Skeletal muscle satellite cell (primary cell): ENCODE measurements around the gene LPP.

Experiments used
- H3K27me3 ChIP-seq: 2 replicates; pipeline ENCODE4 v1.7.0; 2013; ENCODE audit warnings: low read length; ENCODE audit not compliant: control insufficient read depth, insufficient read depth
- H3K36me3 ChIP-seq: 2 replicates; pipeline ENCODE4 v1.7.0; 2013; ENCODE audit warnings: mild to moderate bottlenecking, control low read depth, low read length; ENCODE audit not compliant: insufficient read depth
- H3K4me1 ChIP-seq: 2 replicates; pipeline ENCODE4 v1.7.0; 2013; ENCODE audit warnings: low read length; ENCODE audit not compliant: control insufficient read depth, insufficient read depth
- H3K4me2 ChIP-seq: 2 replicates; pipeline ENCODE4 v1.7.0; 2013; ENCODE audit warnings: mild to moderate bottlenecking, low read length
- H3K4me3 ChIP-seq: 2 replicates; pipeline ENCODE4 v1.7.0; 2013; ENCODE audit warnings: low read length
- H3K9ac ChIP-seq: 2 replicates; pipeline ENCODE4 v1.7.0; 2013; ENCODE audit warnings: mild to moderate bottlenecking, low read depth, low read length, moderate library complexity
- H3K9me3 ChIP-seq: replicated peaks from 2 replicates; pipeline ENCODE4 v1.7.0; 2013; ENCODE audit warnings: mild to moderate bottlenecking, control low read depth, low read length

Gene LPP

GRCh38 chr3:188257384-188258026 is 103.5 kb downstream of the LPP start:
- H3K4me1 ChIP-seq = peaks cover 26% of the 10 kb centered on the region
- no peaks in the 10 kb centered on the region for H3K27me3 ChIP-seq
- H3K4me2 ChIP-seq = no peak overlapping the region
- no peaks in the 10 kb centered on the region for H3K9me3 ChIP-seq
- no peak overlapping the region for H3K4me3 ChIP-seq
- no peak overlapping the region for H3K9ac ChIP-seq
- peaks cover 13% of the 10 kb centered on the region for H3K36me3 ChIP-seq

- peaks cover 43% of the 10 kb centered on the region for H3K4me1 ChIP-seq
- no peak overlapping the region for H3K4me2 ChIP-seq
- H3K9ac ChIP-seq = no peak overlapping the region
- no peak overlapping the region for H3K4me3 ChIP-seq
- H3K36me3 ChIP-seq = peaks cover 10% of the 10 kb centered on the region
- no peaks in the 10 kb centered on the region for H3K27me3 ChIP-seq
- no peaks in the 10 kb centered on the region for H3K9me3 ChIP-seq
Measured at GRCh38 chr3:188259191-188259590, 105.2 kb downstream of the LPP start.

GRCh38 chr3:188259596-188259995 is 105.6 kb downstream of the LPP start:
- Histone ChIP-seq H3K36me3 (peaks cover 10% of the 10 kb centered on the region), H3K9me3 (no peaks in the 10 kb centered on the region), H3K4me3 (no peak overlapping the region), H3K9ac (no peak overlapping the region), H3K4me1 (peaks cover 47% of the 10 kb centered on the region), H3K4me2 (no peak overlapping the region), H3K27me3 (no peaks in the 10 kb centered on the region)

GRCh38 chr3:188261011-188261410 is 107.1 kb downstream of the LPP start:
- Histone ChIP-seq H3K4me3 (no peak overlapping the region), H3K27me3 (no peaks in the 10 kb centered on the region), H3K9me3 (no peaks in the 10 kb centered on the region), H3K4me2 (peak overlapping the region; percentile 20), H3K9ac (no peak overlapping the region), H3K36me3 (no peaks in the 10 kb centered on the region), H3K4me1 (peaks cover 61% of the 10 kb centered on the region)

- peak overlapping the region; percentile 83 for H3K9ac ChIP-seq
- H3K9me3 ChIP-seq = no peaks in the 10 kb centered on the region
- H3K27me3 ChIP-seq = no peaks in the 10 kb centered on the region
- peak overlapping the region; percentile 12 for H3K4me3 ChIP-seq
- H3K36me3 ChIP-seq = no peaks in the 10 kb centered on the region
- H3K4me2 ChIP-seq = peak overlapping the region; percentile 77
- H3K4me1 ChIP-seq = peaks cover 74% of the 10 kb centered on the region
Measured at GRCh38 chr3:188262488-188262887, 108.5 kb downstream of the LPP start.

GRCh38 chr3:188262913-188263683 is 109.1 kb downstream of the LPP start:
- Histone ChIP-seq H3K36me3 (no peaks in the 10 kb centered on the region), H3K4me3 (peak overlapping the region; percentile 12), H3K4me2 (peak overlapping the region; percentile 77), H3K4me1 (peaks cover 80% of the 10 kb centered on the region), H3K9me3 (no peaks in the 10 kb centered on the region), H3K27me3 (no peaks in the 10 kb centered on the region), H3K9ac (peak overlapping the region; percentile 93)

GRCh38 chr3:188264226-188265207 is 110.6 kb downstream of the LPP start:
- Histone ChIP-seq H3K4me3 (peak overlapping the region; percentile 11), H3K27me3 (no peaks in the 10 kb centered on the region), H3K9me3 (no peaks in the 10 kb centered on the region), H3K36me3 (no peaks in the 10 kb centered on the region), H3K4me2 (peak overlapping the region; percentile 77), H3K9ac (peak overlapping the region; percentile 93), H3K4me1 (peaks cover 92% of the 10 kb centered on the region)

- peaks cover 95% of the 10 kb centered on the region for H3K4me1 ChIP-seq
Measured at GRCh38 chr3:188266562-188267274, 112.8 kb downstream of the LPP start.

GRCh38 chr3:188267790-188268335 is 113.9 kb downstream of the LPP start:
- peak overlapping the region; percentile 93 for H3K9ac ChIP-seq
- peaks cover 95% of the 10 kb centered on the region for H3K4me1 ChIP-seq
- no peaks in the 10 kb centered on the region for H3K9me3 ChIP-seq
- H3K36me3 ChIP-seq = no peaks in the 10 kb centered on the region
- peak overlapping the region; percentile 77 for H3K4me2 ChIP-seq
- H3K27me3 ChIP-seq = no peaks in the 10 kb centered on the region
- H3K4me3 ChIP-seq = no peak overlapping the region

More at GRCh38 chr3:188266562-188267274, 112.8 kb downstream of the LPP start:
- peak overlapping the region; percentile 57 for H3K4me3 ChIP-seq
- no peaks in the 10 kb centered on the region for H3K36me3 ChIP-seq
- peak overlapping the region; percentile 93 for H3K9ac ChIP-seq
- no peaks in the 10 kb centered on the region for H3K27me3 ChIP-seq
- no peaks in the 10 kb centered on the region for H3K9me3 ChIP-seq
- H3K4me2 ChIP-seq = peak overlapping the region; percentile 77

- peaks cover 95% of the 10 kb centered on the region for H3K4me1 ChIP-seq
Measured at GRCh38 chr3:188268336-188268735, 114.4 kb downstream of the LPP start.

More at GRCh38 chr3:188268336-188268735, 114.4 kb downstream of the LPP start:
- H3K9ac ChIP-seq = peak overlapping the region; percentile 93
- H3K4me2 ChIP-seq = no peak overlapping the region
- H3K4me3 ChIP-seq = no peak overlapping the region
- no peaks in the 10 kb centered on the region for H3K9me3 ChIP-seq
- H3K27me3 ChIP-seq = no peaks in the 10 kb centered on the region
- H3K36me3 ChIP-seq = no peaks in the 10 kb centered on the region
